Muscle of leg (tissue), 11 donors: Measurements from ENCODE around the gene ANKRD62. TPM values are rescaled to one million over a fixed set of nuclear protein-coding genes. Genes with fewer than 3 reads are reported as not detected.

ENCODE experiments used
- DNase-seq: peaks from one replicate; pipeline ENCODE4 v3.0.0; 2013
- H3K27ac ChIP-seq: one replicate; pipeline ENCODE4 v1.5.1; 2013; ENCODE audit warnings: mild to moderate bottlenecking, low read length, control low read depth
- H3K27me3 ChIP-seq: one replicate; pipeline ENCODE4 v1.6.1; 2013; ENCODE audit warnings: low read length; ENCODE audit not compliant: control insufficient read depth, insufficient read depth
- H3K36me3 ChIP-seq: one replicate; pipeline ENCODE4 v1.6.1; 2013; ENCODE audit warnings: low read length; ENCODE audit not compliant: control insufficient read depth, insufficient read depth
- H3K4me1 ChIP-seq: one replicate; pipeline ENCODE4 v1.6.1; 2013; ENCODE audit warnings: low read length; ENCODE audit not compliant: control insufficient read depth, insufficient read depth
- H3K4me3 ChIP-seq: one replicate; pipeline ENCODE4 v1.5.1; 2013; ENCODE audit warnings: low read length, control low read depth
- H3K9me3 ChIP-seq: replicated peaks from 2 replicates; pipeline ENCODE4 v1.6.1; 2013; ENCODE audit warnings: low read depth, low read length; ENCODE audit not compliant: control insufficient read depth
- WGBS: methylation state at CpG from one replicate; pipeline ENCODE4 v1.1.5; 2013; ENCODE audit warnings: missing lambda C conversion rate; ENCODE audit not compliant: insufficient coverage; 5-methylcytosine and 5-hydroxymethylcytosine counted together
- polyA plus RNA-seq, 8 donors: library from polyadenylated mRNA; unstranded; fragments of 120-200 nt; gene quantifications; one replicate each; pipeline versions ENCODE4 v1.2.1 to v1.2.3, GENCODE V29; 2013; ENCODE audit warnings: inconsistent platforms in 1 of 8, low replicate concordance in 1 of 8; ENCODE audit not compliant: insufficient read length in 8 of 8, insufficient read depth in 1 of 8
- total RNA-seq: library from RNA; stranded (reverse); fragments of 120-200 nt; gene quantifications from one replicate; pipeline ENCODE4 v1.2.4, GENCODE V29; 2013

Gene ANKRD62
- total and polyA plus RNA-seq, 9 donors = 0.04 to 0.07 (median 0.05) TPM; not detected in 6

GRCh38 chr18:12056034-12056883 lies 37.4 kb upstream of the ANKRD62 start:
- H3K27ac ChIP-seq = no peak overlapping the region
- WGBS = 81% methylated on average over 12 of the region's 14 CpGs
- DNase-seq = no peak

DNA sequence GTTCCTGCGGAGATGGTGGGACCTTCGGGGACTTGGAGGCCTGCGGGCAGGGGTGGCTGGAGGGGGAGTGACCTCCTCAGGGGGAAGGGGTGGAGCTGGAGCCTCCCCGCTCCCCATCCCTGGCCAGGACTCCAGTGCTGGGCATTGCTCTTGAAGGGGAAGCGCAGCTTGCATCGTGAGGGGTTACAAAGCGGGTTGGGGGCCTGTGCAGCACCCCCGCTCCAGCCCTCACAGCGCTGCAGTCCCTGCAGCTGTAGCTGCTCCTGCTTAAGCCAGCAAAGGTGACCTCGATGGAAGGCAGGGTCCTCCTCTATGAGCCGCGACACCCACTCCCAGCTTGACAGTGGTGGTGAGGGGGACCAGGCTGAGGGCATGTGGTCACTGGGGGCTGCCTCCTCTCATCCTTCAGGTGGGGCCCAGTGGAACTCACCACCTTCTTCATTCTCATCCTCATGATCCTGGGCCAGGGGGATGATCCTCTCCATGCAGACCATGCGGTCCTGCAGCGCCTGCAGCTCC lies 36.7 kb upstream of the ANKRD62 start:
- H3K9me3 ChIP-seq = no peaks in the 10 kb centered on the region
- DNase-seq = no peak
- no peaks in the 10 kb centered on the region for H3K4me1 ChIP-seq
- H3K27me3 ChIP-seq = no peaks in the 10 kb centered on the region
- no peaks in the 10 kb centered on the region for H3K36me3 ChIP-seq
- H3K27ac ChIP-seq = no peak overlapping the region
- WGBS = 77% methylated on average over 8 of the region's 14 CpGs
- no peak overlapping the region for H3K4me3 ChIP-seq

More at GRCh38 chr18:12056034-12056883, 37.4 kb upstream of the ANKRD62 start:
- H3K9me3 ChIP-seq = no peaks in the 10 kb centered on the region
- no peak overlapping the region for H3K4me3 ChIP-seq
- H3K4me1 ChIP-seq = no peaks in the 10 kb centered on the region
- H3K27me3 ChIP-seq = no peaks in the 10 kb centered on the region
- H3K36me3 ChIP-seq = no peaks in the 10 kb centered on the region

- no peaks in the 10 kb centered on the region for H3K27me3 ChIP-seq
- H3K27ac ChIP-seq = no peak overlapping the region
- H3K36me3 ChIP-seq = no peaks in the 10 kb centered on the region
- H3K9me3 ChIP-seq = no peaks in the 10 kb centered on the region
- H3K4me1 ChIP-seq = no peaks in the 10 kb centered on the region
- no peak for DNase-seq
- no peak overlapping the region for H3K4me3 ChIP-seq
- 86% methylated on average over 7 of the region's 14 CpGs for WGBS
Measured at GRCh38 chr18:12057419-12058039, 36.1 kb upstream of the ANKRD62 start.

GRCh38 chr18:12059334-12060181 lies 34.1 kb upstream of the ANKRD62 start:
- 87% methylated on average over 9 of the region's 16 CpGs for WGBS
- no peak for DNase-seq
- no peak overlapping the region for H3K4me3 ChIP-seq
- H3K36me3 ChIP-seq = no peaks in the 10 kb centered on the region
- H3K9me3 ChIP-seq = no peaks in the 10 kb centered on the region
- no peaks in the 10 kb centered on the region for H3K4me1 ChIP-seq
- H3K27me3 ChIP-seq = no peaks in the 10 kb centered on the region
- H3K27ac ChIP-seq = no peak overlapping the region

DNA sequence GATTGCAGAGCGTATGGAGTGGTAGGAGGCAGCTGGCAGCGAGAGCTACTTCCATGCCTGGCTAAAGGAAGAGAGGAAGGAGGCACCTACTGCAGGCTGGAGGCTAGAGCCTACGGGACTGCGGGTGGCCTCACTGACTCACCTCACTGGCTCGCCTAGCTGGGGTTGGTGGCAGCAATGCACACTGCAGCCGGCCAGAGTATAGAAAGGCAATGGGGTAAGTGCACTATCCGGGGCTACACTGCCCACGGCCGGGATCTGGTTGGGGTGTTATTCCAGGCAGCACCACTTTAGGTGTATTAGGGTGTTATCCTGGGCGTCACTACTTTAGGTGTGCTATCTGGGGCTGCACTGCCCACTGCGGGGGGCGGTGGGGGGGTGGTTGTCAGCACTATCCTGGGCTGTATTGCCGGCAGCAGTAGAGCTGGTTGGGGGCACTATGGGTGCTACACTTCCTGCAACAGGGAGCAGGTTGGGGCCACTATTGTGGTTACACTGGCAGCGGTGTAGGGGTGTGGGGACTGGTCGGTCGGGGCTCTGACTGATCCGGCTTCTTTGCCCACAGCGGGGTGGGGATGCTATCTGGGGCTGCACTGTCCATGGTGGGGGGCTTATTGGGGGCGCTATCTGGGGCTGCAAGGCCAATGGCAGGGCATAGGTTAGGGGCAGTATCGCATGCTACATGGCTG lies 33.3 kb upstream of the ANKRD62 start:
- H3K27ac ChIP-seq = no peak overlapping the region
- no peaks in the 10 kb centered on the region for H3K4me1 ChIP-seq
- no peaks in the 10 kb centered on the region for H3K27me3 ChIP-seq
- H3K4me3 ChIP-seq = no peak overlapping the region
- H3K36me3 ChIP-seq = no peaks in the 10 kb centered on the region
- WGBS = 88% methylated on average over 18 of the region's 20 CpGs
- no peak for DNase-seq
- no peaks in the 10 kb centered on the region for H3K9me3 ChIP-seq

GRCh38 chr18:12061685-12062084 lies 32.0 kb upstream of the ANKRD62 start:
- Histone ChIP-seq H3K9me3 (no peaks in the 10 kb centered on the region), H3K27ac (no peak overlapping the region), H3K36me3 (no peaks in the 10 kb centered on the region), H3K27me3 (no peaks in the 10 kb centered on the region), H3K4me3 (no peak overlapping the region), H3K4me1 (no peaks in the 10 kb centered on the region)
- 85% methylated on average over 14 of the region's 14 CpGs for WGBS
- no peak for DNase-seq

GRCh38 chr18:12062974-12063373 lies 30.7 kb upstream of the ANKRD62 start:
- Histone ChIP-seq H3K4me3 (no peak overlapping the region), H3K4me1 (no peaks in the 10 kb centered on the region), H3K9me3 (no peaks in the 10 kb centered on the region), H3K27me3 (no peaks in the 10 kb centered on the region), H3K27ac (no peak overlapping the region), H3K36me3 (no peaks in the 10 kb centered on the region)
- WGBS = 74% methylated on average over 4 of the region's 4 CpGs
- no peak for DNase-seq

DNA sequence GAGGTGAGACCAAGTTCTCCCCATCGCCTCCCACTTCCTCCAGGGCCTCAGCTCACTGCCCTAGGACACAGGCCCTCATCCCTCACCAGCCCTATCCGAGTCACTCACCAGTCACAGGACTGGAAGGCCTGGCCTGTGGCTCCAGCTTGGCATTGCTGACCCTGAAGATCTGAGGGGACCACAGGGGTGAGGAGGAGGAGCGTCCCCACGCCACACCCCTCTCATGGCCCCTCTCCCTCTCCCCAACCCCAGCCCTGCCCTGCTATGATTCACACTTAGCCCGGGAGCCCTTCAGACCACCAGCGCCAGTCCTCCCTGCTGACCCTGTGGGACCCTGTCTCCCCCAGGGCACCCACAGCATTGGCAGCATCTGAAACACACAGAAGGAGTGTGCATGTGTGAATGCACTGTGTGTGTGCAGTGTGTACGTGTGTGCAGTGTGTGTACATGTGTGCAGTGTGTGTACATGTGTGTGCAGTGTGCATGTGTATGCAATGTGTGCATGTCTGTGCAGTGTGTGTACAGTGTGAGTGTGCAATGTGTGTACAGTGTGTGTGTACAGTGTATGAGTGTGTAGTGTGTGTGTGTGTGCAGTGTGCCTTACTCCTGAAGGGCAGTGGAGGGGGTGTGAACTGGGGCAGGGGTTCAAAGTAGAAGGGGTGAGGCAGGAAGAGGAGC lies 29.4 kb upstream of the ANKRD62 start:
- no peaks in the 10 kb centered on the region for H3K4me1 ChIP-seq
- WGBS = 94% methylated on average over 1 of the region's 7 CpGs
- H3K36me3 ChIP-seq = no peaks in the 10 kb centered on the region
- DNase-seq = no peak
- H3K27ac ChIP-seq = no peak overlapping the region
- no peaks in the 10 kb centered on the region for H3K9me3 ChIP-seq
- H3K4me3 ChIP-seq = no peak overlapping the region
- no peaks in the 10 kb centered on the region for H3K27me3 ChIP-seq

DNA sequence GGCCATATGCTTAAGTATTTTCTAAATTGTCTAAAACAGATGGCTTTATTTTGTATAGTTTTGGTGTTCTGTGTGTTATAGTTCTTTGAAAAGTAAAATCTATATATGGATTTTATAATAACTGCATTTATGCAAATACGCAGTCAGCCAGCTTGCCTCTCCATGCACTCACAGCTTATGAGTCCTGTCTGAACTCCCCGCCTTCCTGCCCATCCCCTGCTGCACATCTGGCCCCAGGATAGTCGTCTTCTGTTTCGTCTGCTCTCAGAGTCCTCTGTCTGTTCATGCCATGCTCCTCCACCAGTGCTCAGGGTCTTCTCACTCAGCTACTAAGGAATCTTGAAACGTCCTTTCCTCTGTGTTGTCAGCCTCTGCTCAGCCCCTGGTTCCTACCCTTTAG lies 28.2 kb upstream of the ANKRD62 start:
- Histone ChIP-seq H3K9me3 (no peaks in the 10 kb centered on the region), H3K36me3 (no peaks in the 10 kb centered on the region), H3K4me1 (no peaks in the 10 kb centered on the region), H3K27me3 (no peaks in the 10 kb centered on the region), H3K27ac (no peak overlapping the region), H3K4me3 (no peak overlapping the region)
- 37% methylated on average over 5 of the region's 5 CpGs for WGBS
- DNase-seq = no peak
